GM10248 (cell line): ENCODE data around the gene CYP2S1.
"Not testable (repeated sequence)": the region's sequence is repeated elsewhere in the genome, so short reads cannot be mapped to it uniquely, and the experiment has no call there.

Experiments
- CTCF ChIA-PET: fragments of 300-600 bp; sonication (Branson Sonifier 250); formaldehyde crosslinking; extraction: SDS; loops from one replicate; lab custom pipeline; 2021; ENCODE audit warnings: antibody characterized with exemption; lab: Yijun Ruan, JAX
- POLR2A ChIA-PET: fragments of 350-650 bp; sonication (Branson Sonifier 250); formaldehyde crosslinking; extraction: SDS; loops from one replicate; lab custom pipeline; 2020; ENCODE audit warnings: antibody characterized with exemption; lab: Yijun Ruan, JAX
- DNase-seq: peaks from one replicate; pipeline ENCODE4 v3.0.0; 2012; ENCODE audit errors: extremely low spot score
- TF ChIP-seq, protein P1 (sequence below): IDR thresholded peaks from 2 replicates; pipeline ENCODE4 v1.5.1; 2012; ENCODE audit warnings: mild to moderate bottlenecking, low read depth; ENCODE audit errors: extremely low read depth, missing control alignments, control extremely low read depth

The CYP2S1 gene

DNA sequence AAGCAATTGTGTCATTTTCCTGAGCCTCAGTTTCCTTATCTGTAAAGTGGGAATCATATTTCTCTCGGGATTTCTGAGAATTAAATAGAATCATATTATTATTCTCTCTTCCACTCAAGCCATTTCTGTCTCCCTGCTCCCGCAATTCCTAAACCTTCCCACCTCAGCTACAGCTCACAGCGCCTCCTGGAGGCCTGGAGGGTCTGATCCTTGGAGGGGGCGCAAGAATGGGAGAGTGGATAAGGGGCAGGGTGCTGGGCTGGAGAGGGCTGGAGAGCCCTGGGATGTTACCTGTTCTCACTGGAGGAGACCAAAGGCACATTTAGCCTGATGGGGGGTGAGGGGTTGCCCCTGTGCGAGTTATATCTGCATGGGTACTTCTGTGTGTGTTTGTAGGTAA, 31.1 kb upstream of the CYP2S1 start:
- ChIA-PET CTCF (no interaction called here), POLR2A (no interaction called here)
- TF ChIP-seq, protein P1, sequence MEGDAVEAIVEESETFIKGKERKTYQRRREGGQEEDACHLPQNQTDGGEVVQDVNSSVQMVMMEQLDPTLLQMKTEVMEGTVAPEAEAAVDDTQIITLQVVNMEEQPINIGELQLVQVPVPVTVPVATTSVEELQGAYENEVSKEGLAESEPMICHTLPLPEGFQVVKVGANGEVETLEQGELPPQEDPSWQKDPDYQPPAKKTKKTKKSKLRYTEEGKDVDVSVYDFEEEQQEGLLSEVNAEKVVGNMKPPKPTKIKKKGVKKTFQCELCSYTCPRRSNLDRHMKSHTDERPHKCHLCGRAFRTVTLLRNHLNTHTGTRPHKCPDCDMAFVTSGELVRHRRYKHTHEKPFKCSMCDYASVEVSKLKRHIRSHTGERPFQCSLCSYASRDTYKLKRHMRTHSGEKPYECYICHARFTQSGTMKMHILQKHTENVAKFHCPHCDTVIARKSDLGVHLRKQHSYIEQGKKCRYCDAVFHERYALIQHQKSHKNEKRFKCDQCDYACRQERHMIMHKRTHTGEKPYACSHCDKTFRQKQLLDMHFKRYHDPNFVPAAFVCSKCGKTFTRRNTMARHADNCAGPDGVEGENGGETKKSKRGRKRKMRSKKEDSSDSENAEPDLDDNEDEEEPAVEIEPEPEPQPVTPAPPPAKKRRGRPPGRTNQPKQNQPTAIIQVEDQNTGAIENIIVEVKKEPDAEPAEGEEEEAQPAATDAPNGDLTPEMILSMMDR, result no peak
- no peak for DNase-seq

DNA sequence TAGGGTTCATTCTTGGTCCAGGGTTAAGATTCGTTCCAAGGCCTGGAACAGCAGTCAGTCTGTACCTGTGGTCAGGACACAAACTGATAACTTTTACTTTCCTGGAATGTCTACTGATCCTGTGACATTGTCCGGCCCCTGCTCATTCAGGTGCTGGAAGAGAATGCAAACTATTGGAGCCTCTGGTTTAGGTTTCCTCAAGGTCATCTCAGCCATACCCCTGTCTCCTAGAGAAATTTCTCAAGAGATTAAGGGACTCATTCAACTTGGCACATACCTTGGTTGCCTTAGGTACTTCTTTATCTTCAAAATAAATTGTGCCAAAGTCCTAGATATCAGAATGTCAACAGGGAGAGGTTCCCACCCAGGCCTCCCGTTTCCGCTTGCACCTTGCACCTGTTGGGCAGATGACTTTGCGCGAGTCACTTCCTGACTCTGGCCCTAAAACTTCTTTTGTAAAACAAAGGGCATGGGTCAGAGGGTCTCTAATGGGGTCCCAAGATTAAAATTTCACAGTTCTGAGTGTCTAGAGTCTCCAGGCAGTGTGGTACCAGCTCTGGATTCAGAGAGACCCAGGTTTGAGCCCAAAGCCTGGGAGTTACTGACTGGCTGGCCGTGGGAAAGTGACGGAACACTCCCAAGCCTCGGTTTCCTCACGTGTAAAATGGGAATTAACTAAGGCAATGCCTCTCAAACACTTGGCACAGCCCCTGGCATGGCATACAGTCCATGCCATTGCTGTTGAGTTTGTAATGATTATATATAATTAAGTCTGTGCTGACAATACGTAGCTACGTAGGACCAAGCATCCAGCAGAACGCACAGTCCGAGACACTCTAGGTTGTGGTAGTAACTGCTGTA, 25.8 kb upstream of the CYP2S1 start:
- ChIA-PET POLR2A (no interaction called here), CTCF (interaction anchor here (0.6 kb wide), 1 partner anchor 77 kb away, joined by 3 read pairs; no protein-coding TSS in a partner anchor)
- TF ChIP-seq, protein P1, result no peak
- DNase-seq, result no peak

DNA sequence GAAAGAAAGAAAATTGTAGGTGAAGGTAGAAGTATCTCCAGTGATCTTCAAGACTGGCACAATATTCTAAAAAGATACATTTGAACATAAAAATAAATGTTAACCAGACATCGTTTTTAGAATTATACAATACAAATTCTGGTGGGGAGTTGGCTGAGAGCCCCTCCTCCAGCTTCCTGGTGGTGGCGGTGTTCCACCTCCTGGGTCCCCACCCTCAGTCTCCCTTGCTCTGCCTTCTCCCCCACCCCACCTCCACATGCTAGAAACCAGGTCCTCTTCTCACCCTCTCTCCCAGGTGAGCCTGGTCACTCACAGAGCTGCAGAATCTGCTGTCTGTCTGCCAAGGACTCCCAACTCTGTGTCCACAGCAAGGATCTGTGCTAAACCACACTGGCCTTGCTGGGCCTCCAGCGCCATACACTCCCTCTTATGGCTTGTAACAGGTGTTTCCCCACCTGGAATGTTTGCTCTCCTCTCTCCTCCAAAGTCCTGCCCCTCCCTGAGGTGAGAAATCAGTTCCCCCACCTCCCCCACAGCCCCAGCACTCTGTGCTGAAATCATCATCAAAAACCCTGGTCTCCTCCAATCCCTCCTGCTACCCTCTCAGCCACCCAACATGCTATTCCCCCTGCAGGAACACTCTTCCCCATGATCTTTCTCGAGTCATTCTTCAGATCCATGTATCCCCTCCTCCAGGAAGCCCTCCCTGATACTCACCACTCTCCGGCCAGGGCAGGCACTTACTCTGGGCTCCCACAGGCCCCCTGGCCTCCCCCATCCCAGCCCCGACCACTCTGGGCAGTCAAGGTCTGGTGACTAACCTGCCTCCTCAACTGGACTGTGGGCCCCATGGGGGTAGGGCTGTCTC, 20.5 kb upstream of the CYP2S1 start:
- CTCF ChIA-PET, result no interaction called here
- no peak for DNase-seq
- TF ChIP-seq, protein P1, result no peak
- POLR2A ChIA-PET, result no interaction called here

DNA sequence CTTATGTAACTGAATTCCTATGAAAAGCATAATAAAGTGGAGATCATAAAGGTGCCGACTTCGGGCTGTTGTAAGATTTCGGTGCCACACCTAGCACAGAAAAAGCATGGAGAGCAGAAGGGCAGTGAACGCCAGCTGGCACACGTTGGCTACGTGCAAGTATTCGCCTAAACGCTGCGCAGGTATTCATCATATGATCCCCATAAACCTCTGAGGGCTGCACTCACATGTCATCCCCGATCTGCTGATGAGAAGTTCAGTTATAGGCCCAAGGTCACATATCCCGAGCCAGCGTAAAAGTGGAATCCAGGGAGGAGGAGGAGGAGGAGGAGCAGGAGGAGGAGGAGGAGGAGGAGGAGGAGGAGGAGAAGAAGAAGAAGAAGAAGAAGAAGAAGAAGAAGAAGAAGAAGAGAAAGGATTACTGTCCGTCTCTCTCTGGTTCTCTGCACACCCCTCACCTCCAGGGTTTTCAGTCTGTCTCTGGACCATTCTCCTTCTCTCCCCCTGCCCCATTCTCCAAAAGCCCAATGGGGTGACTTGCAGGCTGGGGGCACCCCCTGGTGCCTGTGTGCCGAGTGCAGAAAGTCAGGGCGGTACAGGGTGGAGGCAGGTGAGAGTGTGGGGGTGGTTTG, 18.6 kb upstream of the CYP2S1 start:
- TF ChIP-seq, protein P1, result no peak
- POLR2A ChIA-PET, result no interaction called here
- CTCF ChIA-PET, result no interaction called here
- no peak for DNase-seq

DNA sequence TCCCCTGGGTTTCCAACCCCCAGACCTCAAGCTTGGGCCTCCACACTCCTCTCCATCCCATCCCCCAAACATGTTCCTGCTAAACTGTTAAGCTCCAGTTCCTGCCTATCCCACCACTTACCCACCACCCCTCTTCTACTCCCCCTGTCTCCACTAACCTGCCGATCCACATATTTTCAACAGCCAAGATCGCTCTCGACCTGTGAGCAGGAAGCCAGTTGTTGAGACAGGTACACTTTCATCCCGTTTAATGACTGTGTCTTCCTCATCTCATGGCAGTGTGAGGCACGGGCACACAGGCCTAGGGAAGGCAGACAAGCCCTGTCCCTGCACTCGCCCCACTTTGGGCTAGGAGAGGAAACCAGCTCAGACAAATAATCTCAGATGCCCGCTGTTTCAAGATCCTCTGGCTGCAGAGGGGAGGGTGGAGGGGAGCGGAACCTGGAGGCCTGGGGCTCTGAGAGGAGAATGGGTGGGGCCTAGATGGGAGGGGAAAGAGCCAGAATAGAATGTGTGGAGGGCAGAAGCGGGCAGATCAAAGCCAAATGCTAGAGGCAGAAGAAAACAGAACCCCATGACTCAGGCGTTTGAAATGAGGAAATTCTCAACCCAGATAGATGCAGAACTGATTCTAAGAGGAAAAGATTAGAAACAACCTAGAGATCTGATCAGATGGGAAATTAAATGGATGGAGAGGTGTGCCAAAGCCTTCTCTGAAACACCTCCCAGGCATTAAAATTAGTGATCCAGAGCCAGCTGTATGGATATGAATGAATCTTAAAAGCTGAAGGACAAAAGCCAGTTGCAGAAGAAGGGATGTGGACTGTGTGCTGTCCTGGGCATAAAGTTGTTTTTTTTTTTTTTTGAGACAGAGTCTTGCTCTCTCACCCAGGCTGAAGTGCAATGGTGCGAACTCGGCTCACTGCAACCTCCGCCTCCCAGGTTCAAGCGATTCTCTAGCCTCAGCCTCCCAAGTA, 16.9 kb upstream of the CYP2S1 start:
- TF ChIP-seq, protein P1, result no peak
- ChIA-PET POLR2A (no interaction called here), CTCF (interaction anchor here (1.3 kb wide), 1 partner anchor 388 kb away, joined by 3 read pairs; no protein-coding TSS in a partner anchor)
- no peak for DNase-seq

DNA sequence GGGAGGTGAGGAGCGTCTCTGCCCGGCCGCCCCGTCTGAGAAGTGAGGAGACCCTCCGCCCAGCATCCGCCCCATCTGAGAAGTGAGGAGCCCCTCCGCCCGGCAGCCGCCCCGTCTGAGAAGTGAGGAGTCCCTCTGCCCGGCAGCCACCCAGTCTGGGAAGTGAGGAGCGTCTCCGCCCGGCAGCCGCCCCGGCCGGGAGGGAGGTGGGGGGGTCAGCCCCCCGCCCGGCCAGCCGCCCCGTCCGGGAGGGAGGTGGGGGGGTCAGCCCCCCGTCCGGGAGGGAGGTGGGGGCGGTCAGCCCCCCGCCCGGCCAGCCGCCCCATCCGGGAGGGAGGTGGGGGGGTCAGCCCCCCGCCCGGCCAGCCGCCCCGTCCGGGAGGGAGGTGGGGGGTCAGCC, 12.8 kb upstream of the CYP2S1 start:
- POLR2A ChIA-PET, CTCF ChIA-PET, DNase-seq: not testable (repeated sequence)
